Measurements from ENCODE around the gene CDK9.

The CDK9 gene

DNA sequence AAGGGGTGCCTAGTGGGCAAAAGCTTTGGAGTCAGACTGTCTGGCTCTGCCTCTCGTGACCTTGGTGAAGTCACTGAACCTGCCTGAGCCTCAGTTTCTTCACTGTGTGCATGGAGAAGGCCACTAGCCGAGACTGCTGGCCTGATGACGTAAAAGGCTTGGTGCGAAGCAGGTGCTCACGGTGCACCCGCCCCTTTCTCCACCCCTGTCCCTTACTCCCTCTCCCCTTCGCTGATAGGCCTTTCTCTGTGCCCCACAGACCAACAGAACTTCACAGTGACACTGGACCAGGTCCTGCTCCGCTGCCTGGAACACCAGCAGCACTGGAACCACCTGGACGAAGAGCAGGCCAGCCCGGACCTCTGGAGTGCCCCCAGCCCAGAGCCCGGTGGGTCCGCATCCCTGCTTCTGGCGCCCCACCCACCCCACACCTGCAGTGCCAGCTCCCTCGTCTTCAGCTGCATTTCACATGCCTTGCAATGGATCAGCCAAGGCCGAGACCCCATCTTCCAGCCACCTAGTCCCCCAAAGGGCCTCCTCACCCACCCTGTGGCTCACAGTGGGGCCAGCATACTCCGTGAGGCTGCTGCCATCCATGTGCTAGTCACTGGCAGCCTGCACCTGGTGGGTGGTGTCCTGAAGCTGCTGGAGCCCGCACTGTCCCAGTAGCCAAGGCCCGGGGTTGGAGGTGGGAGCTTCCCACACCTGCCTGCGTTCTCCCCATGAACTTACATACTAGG is 27.3 kb downstream of the CDK9 start:
- no peak for ATAC-seq
- TF ChIP-seq ZFP3 (CRISPR knock-in tag; IDR thresholded peaks at IDR 0.05) (no peak), RARB (CRISPR knock-in tag; IDR thresholded peaks at IDR 0.05) (no peak), ARNTL (CRISPR knock-in tag; IDR thresholded peaks at IDR 0.05; ENCODE audit: borderline replicate concordance, low read depth) (no peak), ZFP30 (CRISPR knock-in tag; IDR thresholded peaks at IDR 0.05) (no peak)
- TF ChIP-seq, protein P1, sequence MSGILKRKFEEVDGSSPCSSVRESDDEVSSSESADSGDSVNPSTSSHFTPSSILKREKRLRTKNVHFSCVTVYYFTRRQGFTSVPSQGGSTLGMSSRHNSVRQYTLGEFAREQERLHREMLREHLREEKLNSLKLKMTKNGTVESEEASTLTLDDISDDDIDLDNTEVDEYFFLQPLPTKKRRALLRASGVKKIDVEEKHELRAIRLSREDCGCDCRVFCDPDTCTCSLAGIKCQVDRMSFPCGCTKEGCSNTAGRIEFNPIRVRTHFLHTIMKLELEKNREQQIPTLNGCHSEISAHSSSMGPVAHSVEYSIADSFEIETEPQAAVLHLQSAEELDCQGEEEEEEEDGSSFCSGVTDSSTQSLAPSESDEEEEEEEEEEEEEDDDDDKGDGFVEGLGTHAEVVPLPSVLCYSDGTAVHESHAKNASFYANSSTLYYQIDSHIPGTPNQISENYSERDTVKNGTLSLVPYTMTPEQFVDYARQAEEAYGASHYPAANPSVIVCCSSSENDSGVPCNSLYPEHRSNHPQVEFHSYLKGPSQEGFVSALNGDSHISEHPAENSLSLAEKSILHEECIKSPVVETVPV (CRISPR knock-in tag; IDR thresholded peaks at IDR 0.05), result no peak

GRCh38 chr9:127813686-127814226 is 27.9 kb downstream of the CDK9 start:
- no peak for ATAC-seq
- TF ChIP-seq ZNF70 (CRISPR knock-in tag; IDR thresholded peaks at IDR 0.05) (no peak), BACH2 (CRISPR knock-in tag; IDR thresholded peaks at IDR 0.05; ENCODE audit: borderline replicate concordance) (no peak), ARNTL (CRISPR knock-in tag; IDR thresholded peaks at IDR 0.05; ENCODE audit: borderline replicate concordance, low read depth) (no peak), CREB5 (CRISPR knock-in tag; IDR thresholded peaks at IDR 0.05; ENCODE audit: low read depth) (no peak), CSDC2 (CRISPR knock-in tag; IDR thresholded peaks at IDR 0.05) (no peak), TOX (CRISPR knock-in tag; IDR thresholded peaks at IDR 0.05; ENCODE audit: borderline replicate concordance) (no peak), OSR1 (CRISPR knock-in tag; IDR thresholded peaks at IDR 0.05) (no peak), ZNF565 (CRISPR knock-in tag; conservative IDR thresholded peaks at IDR 0.05; ENCODE audit: low read depth) (no peak), SNAI2 (CRISPR knock-in tag; IDR thresholded peaks at IDR 0.05) (no peak), ZFP3 (CRISPR knock-in tag; IDR thresholded peaks at IDR 0.05) (no peak)
- TF ChIP-seq, protein P2, sequence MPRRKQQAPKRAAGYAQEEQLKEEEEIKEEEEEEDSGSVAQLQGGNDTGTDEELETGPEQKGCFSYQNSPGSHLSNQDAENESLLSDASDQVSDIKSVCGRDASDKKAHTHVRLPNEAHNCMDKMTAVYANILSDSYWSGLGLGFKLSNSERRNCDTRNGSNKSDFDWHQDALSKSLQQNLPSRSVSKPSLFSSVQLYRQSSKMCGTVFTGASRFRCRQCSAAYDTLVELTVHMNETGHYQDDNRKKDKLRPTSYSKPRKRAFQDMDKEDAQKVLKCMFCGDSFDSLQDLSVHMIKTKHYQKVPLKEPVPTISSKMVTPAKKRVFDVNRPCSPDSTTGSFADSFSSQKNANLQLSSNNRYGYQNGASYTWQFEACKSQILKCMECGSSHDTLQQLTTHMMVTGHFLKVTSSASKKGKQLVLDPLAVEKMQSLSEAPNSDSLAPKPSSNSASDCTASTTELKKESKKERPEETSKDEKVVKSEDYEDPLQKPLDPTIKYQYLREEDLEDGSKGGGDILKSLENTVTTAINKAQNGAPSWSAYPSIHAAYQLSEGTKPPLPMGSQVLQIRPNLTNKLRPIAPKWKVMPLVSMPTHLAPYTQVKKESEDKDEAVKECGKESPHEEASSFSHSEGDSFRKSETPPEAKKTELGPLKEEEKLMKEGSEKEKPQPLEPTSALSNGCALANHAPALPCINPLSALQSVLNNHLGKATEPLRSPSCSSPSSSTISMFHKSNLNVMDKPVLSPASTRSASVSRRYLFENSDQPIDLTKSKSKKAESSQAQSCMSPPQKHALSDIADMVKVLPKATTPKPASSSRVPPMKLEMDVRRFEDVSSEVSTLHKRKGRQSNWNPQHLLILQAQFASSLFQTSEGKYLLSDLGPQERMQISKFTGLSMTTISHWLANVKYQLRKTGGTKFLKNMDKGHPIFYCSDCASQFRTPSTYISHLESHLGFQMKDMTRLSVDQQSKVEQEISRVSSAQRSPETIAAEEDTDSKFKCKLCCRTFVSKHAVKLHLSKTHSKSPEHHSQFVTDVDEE (CRISPR knock-in tag; IDR thresholded peaks at IDR 0.05), result no peak
- TF ChIP-seq, protein P1 (CRISPR knock-in tag; IDR thresholded peaks at IDR 0.05), result no peak
- TF ChIP-seq, protein P3, sequence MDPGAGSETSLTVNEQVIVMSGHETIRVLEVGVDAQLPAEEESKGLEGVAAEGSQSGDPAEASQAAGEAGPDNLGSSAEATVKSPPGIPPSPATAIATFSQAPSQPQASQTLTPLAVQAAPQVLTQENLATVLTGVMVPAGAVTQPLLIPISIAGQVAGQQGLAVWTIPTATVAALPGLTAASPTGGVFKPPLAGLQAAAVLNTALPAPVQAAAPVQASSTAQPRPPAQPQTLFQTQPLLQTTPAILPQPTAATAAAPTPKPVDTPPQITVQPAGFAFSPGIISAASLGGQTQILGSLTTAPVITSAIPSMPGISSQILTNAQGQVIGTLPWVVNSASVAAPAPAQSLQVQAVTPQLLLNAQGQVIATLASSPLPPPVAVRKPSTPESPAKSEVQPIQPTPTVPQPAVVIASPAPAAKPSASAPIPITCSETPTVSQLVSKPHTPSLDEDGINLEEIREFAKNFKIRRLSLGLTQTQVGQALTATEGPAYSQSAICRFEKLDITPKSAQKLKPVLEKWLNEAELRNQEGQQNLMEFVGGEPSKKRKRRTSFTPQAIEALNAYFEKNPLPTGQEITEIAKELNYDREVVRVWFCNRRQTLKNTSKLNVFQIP (CRISPR knock-in tag; IDR thresholded peaks at IDR 0.05; ENCODE audit: borderline replicate concordance, low read depth), result no peak

- ATAC-seq, result no peak; the same call in 2 of the 3 replicates
- TF ChIP-seq OSR1 (CRISPR knock-in tag; IDR thresholded peaks at IDR 0.05), result no peak
- TF ChIP-seq RARB (CRISPR knock-in tag; IDR thresholded peaks at IDR 0.05), result no peak
- TF ChIP-seq PATZ1 (CRISPR knock-in tag; IDR thresholded peaks at IDR 0.05; ENCODE audit: borderline replicate concordance), result no peak
- TF ChIP-seq PPARA (CRISPR knock-in tag; IDR thresholded peaks at IDR 0.05; ENCODE audit: borderline replicate concordance), result no peak
- TF ChIP-seq, protein P3 (CRISPR knock-in tag; IDR thresholded peaks at IDR 0.05; ENCODE audit: borderline replicate concordance, low read depth), result no peak
- TF ChIP-seq, protein P1 (CRISPR knock-in tag; IDR thresholded peaks at IDR 0.05), result no peak
Measured at GRCh38 chr9:127814619-127815511, 29.0 kb downstream of the CDK9 start.

Data from SK-N-SH treated with all-trans-retinoic acid at 6 μM for 48 hours (cell line).